ENCODE results near the gene KRT33B.

Gene KRT33B

DNA sequence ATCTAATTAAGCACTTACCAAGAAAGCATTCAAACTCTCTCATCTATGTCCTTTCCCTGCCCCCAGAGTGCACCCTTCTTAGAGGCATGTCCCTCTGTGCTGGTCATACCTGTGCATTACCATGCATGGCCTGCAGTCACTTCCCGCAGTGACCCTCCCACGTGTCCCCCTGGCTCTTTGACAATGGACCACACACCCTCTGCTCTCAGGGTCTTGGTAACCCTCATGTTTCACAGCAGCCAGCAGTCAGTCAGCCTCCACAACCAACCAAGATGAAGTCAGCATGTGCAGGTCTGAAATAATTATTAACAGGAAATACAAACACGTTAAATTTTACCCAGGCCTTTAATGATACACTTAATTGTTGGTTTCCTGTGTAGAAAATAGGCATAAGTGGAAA, 29.1 kb downstream of the KRT33B start:
- H3K27ac ChIP-seq, result no peak overlapping the region

GRCh38 chr17:41339571-41340172, 29.9 kb downstream of the KRT33B start:
- TF ChIP-seq CTCF (conservative IDR thresholded peaks at IDR 0.05), result no peak
- no peak overlapping the region for H3K27ac ChIP-seq

More for the DNA sequence above, 29.1 kb downstream of the KRT33B start:
- no peak for TF ChIP-seq CTCF (conservative IDR thresholded peaks at IDR 0.05)

- no peak for TF ChIP-seq CTCF (conservative IDR thresholded peaks at IDR 0.05)
- no peak overlapping the region for H3K27ac ChIP-seq
These were observed 30.6 kb downstream of the KRT33B start for GRCh38 chr17:41338961-41339485.

GRCh38 chr17:41335747-41336146, 33.9 kb downstream of the KRT33B start:
- no peak overlapping the region for H3K27ac ChIP-seq
- no peak for TF ChIP-seq CTCF (conservative IDR thresholded peaks at IDR 0.05)

DNA sequence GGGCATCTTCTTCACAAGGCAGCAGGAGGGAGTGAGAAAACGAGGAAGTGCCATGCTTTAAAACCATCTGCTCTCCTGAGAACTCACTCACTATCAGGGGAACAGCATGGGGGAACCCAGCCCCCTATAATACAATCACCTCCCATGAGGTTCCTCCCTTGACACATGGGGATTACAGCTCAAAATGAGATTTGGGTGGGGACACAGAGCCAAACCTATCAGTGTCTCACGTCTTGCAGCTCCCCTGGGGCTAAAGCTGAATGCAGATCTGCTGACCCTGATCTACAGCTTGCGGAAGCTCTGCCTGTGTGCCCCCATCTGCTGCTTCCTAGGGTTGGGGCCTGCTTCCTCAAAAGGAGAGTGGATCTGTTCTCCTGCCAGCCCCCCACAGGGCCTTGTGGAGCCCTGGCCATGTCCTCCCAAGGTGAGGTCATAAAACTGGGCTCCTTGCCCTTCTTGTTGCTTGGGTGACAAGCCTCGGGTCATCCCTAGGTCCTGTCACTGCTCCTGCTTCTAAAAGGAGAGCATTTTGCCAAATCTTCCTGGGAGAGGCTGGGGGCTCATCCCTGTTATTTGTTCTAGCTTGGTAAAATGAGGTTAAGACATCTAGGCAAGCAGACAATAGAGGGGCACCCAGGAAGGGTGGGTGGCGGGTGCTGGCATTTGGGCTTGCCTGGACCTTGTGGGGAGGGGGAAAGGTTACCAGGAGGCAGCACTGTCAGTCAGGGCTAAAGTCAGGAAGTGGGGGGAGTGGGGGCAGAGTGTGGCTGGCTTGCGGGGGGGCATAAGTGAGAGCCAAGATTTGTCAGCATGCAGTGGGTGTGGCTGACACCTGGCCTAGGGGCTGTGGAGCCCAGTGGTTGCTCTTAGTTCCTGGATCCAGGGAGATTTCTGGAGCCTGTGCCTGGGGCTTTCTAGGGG, 35.0 kb downstream of the KRT33B start:
- no peak for TF ChIP-seq CTCF (conservative IDR thresholded peaks at IDR 0.05)
- no peak overlapping the region for H3K27ac ChIP-seq

DNA sequence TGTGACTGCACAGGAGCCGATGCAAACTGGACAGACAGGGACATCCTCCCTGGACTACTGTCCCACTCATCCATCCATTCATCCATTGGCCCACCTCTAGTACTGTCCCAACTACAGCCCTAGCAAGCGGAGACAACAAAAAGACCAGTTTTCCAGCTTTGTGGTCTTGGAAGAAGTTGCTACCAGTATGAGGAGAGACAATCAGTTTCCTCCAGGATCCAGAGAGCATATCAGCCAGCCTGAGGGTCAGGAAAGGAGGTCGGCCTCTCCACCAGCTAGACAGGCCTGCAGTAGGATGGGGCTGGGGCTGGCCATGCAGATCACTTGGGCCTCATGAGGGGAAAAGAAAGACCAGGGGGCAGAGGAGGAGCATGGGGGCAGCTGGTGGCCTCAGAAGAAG, 35.8 kb downstream of the KRT33B start:
- no peak for TF ChIP-seq CTCF (conservative IDR thresholded peaks at IDR 0.05)
- H3K27ac ChIP-seq, result no peak overlapping the region

- no peak overlapping the region for H3K27ac ChIP-seq
- no peak for TF ChIP-seq CTCF (conservative IDR thresholded peaks at IDR 0.05)
These were observed 36.5 kb downstream of the KRT33B start for GRCh38 chr17:41333098-41333497.

Measured in VCaP (cell line).